ENCODE data around the gene EXOC7. TPM values are rescaled to one million over a fixed set of nuclear protein-coding genes. Genes with fewer than 3 reads are reported as not detected.

Gene EXOC7
- total RNA-seq, 2 donors from 2014 or later = 88.0 to 95.0 TPM

GRCh38 chr17:76094046-76094445 is 9.5 kb downstream of the EXOC7 start:
- intact Hi-C loops (cut with DNase I) = no loop called here
- Histone ChIP-seq H3K4me3 (no peak overlapping the region), H3K27ac (no peak overlapping the region), H3K9ac (ENCODE audit: low read depth in 2 of 2, low read length in 2 of 2) (no peak overlapping the region), H3K27me3 (no peaks in the 10 kb centered on the region), H3K4me1 (no peaks in the 10 kb centered on the region), H3K9me3 (no peaks in the 10 kb centered on the region), H3K36me3 (peaks cover 26% of the 10 kb centered on the region)
- TF ChIP-seq, protein P1, sequence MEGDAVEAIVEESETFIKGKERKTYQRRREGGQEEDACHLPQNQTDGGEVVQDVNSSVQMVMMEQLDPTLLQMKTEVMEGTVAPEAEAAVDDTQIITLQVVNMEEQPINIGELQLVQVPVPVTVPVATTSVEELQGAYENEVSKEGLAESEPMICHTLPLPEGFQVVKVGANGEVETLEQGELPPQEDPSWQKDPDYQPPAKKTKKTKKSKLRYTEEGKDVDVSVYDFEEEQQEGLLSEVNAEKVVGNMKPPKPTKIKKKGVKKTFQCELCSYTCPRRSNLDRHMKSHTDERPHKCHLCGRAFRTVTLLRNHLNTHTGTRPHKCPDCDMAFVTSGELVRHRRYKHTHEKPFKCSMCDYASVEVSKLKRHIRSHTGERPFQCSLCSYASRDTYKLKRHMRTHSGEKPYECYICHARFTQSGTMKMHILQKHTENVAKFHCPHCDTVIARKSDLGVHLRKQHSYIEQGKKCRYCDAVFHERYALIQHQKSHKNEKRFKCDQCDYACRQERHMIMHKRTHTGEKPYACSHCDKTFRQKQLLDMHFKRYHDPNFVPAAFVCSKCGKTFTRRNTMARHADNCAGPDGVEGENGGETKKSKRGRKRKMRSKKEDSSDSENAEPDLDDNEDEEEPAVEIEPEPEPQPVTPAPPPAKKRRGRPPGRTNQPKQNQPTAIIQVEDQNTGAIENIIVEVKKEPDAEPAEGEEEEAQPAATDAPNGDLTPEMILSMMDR (IDR thresholded peaks at IDR 0.05) = no peak
- no peak for DNase-seq

- intact Hi-C loops (cut with DNase I) = no loop called here
- no peak for DNase-seq
These were observed 10.8 kb downstream of the EXOC7 start for GRCh38 chr17:76092526-76093413.

GRCh38 chr17:76091526-76092286 is 11.9 kb downstream of the EXOC7 start:
- H3K4me1 ChIP-seq = no peaks in the 10 kb centered on the region
- no peak overlapping the region for H3K27ac ChIP-seq
- no peaks in the 10 kb centered on the region for H3K9me3 ChIP-seq
- intact Hi-C loops (cut with DNase I) = no loop called here
- no peak for DNase-seq
- H3K4me3 ChIP-seq = no peak overlapping the region
- no peaks in the 10 kb centered on the region for H3K27me3 ChIP-seq
- TF ChIP-seq, protein P1 (IDR thresholded peaks at IDR 0.05) = no peak
- H3K36me3 ChIP-seq = peaks cover 31% of the 10 kb centered on the region
- H3K9ac ChIP-seq (ENCODE audit: low read depth in 2 of 2, low read length in 2 of 2) = no peak overlapping the region

More at GRCh38 chr17:76092526-76093413, 10.8 kb downstream of the EXOC7 start:
- peaks cover 26% of the 10 kb centered on the region for H3K36me3 ChIP-seq
- H3K9me3 ChIP-seq = no peaks in the 10 kb centered on the region
- H3K27me3 ChIP-seq = no peaks in the 10 kb centered on the region
- H3K4me3 ChIP-seq = no peak overlapping the region
- no peak overlapping the region for H3K9ac ChIP-seq (ENCODE audit: low read depth in 2 of 2, low read length in 2 of 2)
- no peaks in the 10 kb centered on the region for H3K4me1 ChIP-seq
- TF ChIP-seq, protein P1 (IDR thresholded peaks at IDR 0.05) = no peak
- no peak overlapping the region for H3K27ac ChIP-seq

DNA sequence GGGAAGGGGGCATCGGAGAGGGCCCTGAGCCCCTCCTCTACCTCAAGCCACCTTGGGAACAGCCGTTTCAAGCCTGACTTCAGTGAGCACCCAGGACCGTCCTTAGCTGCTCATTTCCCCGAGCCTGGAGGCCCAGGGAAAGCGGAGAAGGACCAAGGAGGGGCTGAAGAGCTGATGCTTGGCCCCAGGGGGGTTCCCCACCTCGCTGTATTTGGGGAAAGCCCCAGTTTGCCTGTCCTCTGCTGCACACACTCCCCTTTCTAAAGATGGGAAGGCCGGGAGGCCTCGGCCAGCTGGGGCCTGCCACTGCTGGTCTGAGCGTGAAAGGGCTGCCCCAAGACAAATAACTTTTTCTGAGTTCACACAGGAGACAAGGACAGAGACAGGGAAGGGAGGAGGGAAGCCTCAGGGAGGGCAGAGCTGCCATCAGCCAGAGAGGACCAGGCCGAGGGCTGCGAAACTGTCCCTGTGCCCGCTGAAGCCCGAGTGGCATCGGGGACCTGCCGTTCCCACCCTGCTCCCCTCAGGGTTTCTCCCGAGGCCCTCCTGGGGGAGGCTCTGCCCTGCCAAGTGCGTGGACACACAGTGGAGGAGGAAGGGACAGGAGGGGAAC is 13.0 kb downstream of the EXOC7 start:
- TF ChIP-seq, protein P1 (IDR thresholded peaks at IDR 0.05) = no peak
- Histone ChIP-seq H3K4me1 (no peaks in the 10 kb centered on the region), H3K9me3 (no peaks in the 10 kb centered on the region), H3K9ac (ENCODE audit: low read depth in 2 of 2, low read length in 2 of 2) (no peak overlapping the region), H3K36me3 (peaks cover 27% of the 10 kb centered on the region), H3K27ac (no peak overlapping the region), H3K4me3 (no peak overlapping the region), H3K27me3 (no peaks in the 10 kb centered on the region)
- intact Hi-C loops (cut with DNase I) = no loop called here
- DNase-seq = peak; percentile 14
